H1 (cell line): ENCODE data around the gene ANAPC13. TPM values are rescaled to one million over a fixed set of nuclear protein-coding genes. Genes with fewer than 3 reads are reported as not detected.

Source experiments
- BRCA1 ChIP-seq: IDR thresholded peaks from 2 replicates; pipeline ENCODE4 v1.6.1; 2012; ENCODE audit warnings: low read depth, low read length, improper control_type of control experiment
- GTF2F1 ChIP-seq: IDR thresholded peaks from 2 replicates; pipeline ENCODE4 v1.6.1; 2012; ENCODE audit warnings: low read depth, low read length, improper control_type of control experiment, borderline replicate concordance
- polyA plus RNA-seq, 7 experiments: library from polyadenylated mRNA; depleted of rRNA in 3 of 7; stranded (reverse) in 5 of 7; unstranded in 2 of 7; fragments of >200 nt in 5 of 7; fragments of 200-250 nt in 2 of 7; gene quantifications; 1 replicate in 5 of 7; 2 replicates in 1 of 7; 4 replicates in 1 of 7; pipeline versions ENCODE4 v1.2.1 to v1.2.3, GENCODE V29; 2011 to 2013; ENCODE audit warnings: missing spikeins in 2 of 7, mixed read lengths in 2 of 7
- total RNA-seq: library from RNA; stranded (reverse); fragmentation: NEBNext Ultra II Directional; extraction: Animal tissue kit (Norgen Biotek cat#: 25700); gene quantifications from 2 replicates; pipeline ENCODE4 v1.2.1, GENCODE V29; 2021
- TF ChIP-seq, protein P1 (sequence below): IDR thresholded peaks from 2 replicates; pipeline ENCODE4 v1.6.1; 2011; ENCODE audit warnings: low read depth, mild to moderate bottlenecking, low read length; ENCODE audit not compliant: insufficient read depth
- TF ChIP-seq, protein P2 (sequence below): fragments of 300-600 bp; sonication (generic); IDR thresholded peaks from 2 replicates; pipeline ENCODE4 v1.7.1; 2012; ENCODE audit warnings: low read length, moderate library complexity, mild to moderate bottlenecking, inconsistent platforms; ENCODE audit not compliant: insufficient replicate concordance
- TF ChIP-seq, protein P3 (sequence below): IDR thresholded peaks from 2 replicates; pipeline ENCODE4 v1.6.1; 2012; ENCODE audit warnings: low read length, inconsistent platforms
- TF ChIP-seq, protein P4 (sequence below): IDR thresholded peaks from 2 replicates; pipeline ENCODE4 v1.6.1; 2012; ENCODE audit warnings: inconsistent platforms

Gene ANAPC13
- total and polyA plus RNA-seq, 2 of the 8 experiments (the other 6 are each of a cell fraction or from before 2014, with no cell fraction given) = 33.3 to 34.0 TPM

DNA sequence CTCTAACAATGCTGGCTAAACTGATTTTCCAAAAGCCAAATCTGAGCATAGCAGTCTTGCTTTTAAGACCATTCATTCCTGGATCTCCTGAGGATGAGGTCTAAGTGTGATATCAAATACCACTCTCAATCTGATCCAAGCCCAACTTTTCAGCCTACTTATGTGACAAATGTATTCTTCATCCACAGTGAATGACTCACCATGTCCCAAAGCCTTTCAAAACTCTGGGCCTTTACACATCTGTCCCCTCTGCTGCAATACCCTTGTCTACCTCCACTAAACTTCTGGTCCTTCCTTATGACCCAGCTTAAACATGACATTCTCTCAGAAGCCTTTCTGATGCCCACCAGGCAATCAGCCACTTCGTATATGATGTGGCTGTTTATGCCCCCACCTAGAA, 4.6 kb downstream of the ANAPC13 start (continued):
- TF ChIP-seq, protein P1, sequence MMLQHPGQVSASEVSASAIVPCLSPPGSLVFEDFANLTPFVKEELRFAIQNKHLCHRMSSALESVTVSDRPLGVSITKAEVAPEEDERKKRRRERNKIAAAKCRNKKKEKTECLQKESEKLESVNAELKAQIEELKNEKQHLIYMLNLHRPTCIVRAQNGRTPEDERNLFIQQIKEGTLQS = no peak
- TF ChIP-seq GTF2F1 (no peak), BRCA1 (no peak)
- TF ChIP-seq, protein P2, sequence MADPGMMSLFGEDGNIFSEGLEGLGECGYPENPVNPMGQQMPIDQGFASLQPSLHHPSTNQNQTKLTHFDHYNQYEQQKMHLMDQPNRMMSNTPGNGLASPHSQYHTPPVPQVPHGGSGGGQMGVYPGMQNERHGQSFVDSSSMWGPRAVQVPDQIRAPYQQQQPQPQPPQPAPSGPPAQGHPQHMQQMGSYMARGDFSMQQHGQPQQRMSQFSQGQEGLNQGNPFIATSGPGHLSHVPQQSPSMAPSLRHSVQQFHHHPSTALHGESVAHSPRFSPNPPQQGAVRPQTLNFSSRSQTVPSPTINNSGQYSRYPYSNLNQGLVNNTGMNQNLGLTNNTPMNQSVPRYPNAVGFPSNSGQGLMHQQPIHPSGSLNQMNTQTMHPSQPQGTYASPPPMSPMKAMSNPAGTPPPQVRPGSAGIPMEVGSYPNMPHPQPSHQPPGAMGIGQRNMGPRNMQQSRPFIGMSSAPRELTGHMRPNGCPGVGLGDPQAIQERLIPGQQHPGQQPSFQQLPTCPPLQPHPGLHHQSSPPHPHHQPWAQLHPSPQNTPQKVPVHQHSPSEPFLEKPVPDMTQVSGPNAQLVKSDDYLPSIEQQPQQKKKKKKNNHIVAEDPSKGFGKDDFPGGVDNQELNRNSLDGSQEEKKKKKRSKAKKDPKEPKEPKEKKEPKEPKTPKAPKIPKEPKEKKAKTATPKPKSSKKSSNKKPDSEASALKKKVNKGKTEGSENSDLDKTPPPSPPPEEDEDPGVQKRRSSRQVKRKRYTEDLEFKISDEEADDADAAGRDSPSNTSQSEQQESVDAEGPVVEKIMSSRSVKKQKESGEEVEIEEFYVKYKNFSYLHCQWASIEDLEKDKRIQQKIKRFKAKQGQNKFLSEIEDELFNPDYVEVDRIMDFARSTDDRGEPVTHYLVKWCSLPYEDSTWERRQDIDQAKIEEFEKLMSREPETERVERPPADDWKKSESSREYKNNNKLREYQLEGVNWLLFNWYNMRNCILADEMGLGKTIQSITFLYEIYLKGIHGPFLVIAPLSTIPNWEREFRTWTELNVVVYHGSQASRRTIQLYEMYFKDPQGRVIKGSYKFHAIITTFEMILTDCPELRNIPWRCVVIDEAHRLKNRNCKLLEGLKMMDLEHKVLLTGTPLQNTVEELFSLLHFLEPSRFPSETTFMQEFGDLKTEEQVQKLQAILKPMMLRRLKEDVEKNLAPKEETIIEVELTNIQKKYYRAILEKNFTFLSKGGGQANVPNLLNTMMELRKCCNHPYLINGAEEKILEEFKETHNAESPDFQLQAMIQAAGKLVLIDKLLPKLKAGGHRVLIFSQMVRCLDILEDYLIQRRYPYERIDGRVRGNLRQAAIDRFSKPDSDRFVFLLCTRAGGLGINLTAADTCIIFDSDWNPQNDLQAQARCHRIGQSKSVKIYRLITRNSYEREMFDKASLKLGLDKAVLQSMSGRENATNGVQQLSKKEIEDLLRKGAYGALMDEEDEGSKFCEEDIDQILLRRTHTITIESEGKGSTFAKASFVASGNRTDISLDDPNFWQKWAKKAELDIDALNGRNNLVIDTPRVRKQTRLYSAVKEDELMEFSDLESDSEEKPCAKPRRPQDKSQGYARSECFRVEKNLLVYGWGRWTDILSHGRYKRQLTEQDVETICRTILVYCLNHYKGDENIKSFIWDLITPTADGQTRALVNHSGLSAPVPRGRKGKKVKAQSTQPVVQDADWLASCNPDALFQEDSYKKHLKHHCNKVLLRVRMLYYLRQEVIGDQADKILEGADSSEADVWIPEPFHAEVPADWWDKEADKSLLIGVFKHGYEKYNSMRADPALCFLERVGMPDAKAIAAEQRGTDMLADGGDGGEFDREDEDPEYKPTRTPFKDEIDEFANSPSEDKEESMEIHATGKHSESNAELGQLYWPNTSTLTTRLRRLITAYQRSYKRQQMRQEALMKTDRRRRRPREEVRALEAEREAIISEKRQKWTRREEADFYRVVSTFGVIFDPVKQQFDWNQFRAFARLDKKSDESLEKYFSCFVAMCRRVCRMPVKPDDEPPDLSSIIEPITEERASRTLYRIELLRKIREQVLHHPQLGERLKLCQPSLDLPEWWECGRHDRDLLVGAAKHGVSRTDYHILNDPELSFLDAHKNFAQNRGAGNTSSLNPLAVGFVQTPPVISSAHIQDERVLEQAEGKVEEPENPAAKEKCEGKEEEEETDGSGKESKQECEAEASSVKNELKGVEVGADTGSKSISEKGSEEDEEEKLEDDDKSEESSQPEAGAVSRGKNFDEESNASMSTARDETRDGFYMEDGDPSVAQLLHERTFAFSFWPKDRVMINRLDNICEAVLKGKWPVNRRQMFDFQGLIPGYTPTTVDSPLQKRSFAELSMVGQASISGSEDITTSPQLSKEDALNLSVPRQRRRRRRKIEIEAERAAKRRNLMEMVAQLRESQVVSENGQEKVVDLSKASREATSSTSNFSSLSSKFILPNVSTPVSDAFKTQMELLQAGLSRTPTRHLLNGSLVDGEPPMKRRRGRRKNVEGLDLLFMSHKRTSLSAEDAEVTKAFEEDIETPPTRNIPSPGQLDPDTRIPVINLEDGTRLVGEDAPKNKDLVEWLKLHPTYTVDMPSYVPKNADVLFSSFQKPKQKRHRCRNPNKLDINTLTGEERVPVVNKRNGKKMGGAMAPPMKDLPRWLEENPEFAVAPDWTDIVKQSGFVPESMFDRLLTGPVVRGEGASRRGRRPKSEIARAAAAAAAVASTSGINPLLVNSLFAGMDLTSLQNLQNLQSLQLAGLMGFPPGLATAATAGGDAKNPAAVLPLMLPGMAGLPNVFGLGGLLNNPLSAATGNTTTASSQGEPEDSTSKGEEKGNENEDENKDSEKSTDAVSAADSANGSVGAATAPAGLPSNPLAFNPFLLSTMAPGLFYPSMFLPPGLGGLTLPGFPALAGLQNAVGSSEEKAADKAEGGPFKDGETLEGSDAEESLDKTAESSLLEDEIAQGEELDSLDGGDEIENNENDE = no peak
- TF ChIP-seq, protein P3, sequence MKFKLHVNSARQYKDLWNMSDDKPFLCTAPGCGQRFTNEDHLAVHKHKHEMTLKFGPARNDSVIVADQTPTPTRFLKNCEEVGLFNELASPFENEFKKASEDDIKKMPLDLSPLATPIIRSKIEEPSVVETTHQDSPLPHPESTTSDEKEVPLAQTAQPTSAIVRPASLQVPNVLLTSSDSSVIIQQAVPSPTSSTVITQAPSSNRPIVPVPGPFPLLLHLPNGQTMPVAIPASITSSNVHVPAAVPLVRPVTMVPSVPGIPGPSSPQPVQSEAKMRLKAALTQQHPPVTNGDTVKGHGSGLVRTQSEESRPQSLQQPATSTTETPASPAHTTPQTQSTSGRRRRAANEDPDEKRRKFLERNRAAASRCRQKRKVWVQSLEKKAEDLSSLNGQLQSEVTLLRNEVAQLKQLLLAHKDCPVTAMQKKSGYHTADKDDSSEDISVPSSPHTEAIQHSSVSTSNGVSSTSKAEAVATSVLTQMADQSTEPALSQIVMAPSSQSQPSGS = no peak
- TF ChIP-seq, protein P4, sequence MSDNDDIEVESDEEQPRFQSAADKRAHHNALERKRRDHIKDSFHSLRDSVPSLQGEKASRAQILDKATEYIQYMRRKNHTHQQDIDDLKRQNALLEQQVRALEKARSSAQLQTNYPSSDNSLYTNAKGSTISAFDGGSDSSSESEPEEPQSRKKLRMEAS = no peak
- TF ChIP-seq, all 59 proteins: peak for 0
